HepG2 (cell line): Measurements from ENCODE around the gene NUB1. TPM values are rescaled to one million over a fixed set of nuclear protein-coding genes. Genes with fewer than 3 reads are reported as not detected.

ENCODE experiments used
- ATAC-seq: fragments of 200-7000 bp; cut with Tn5 transposase; 3 replicates; pipeline ENCODE4 v1.9.1; 2020; ENCODE audit warnings: mild to moderate bottlenecking, moderate library complexity
- BruUV-seq: library from RNA; stranded (reverse); fragments of 400-500 nt; replicated peaks from 2 replicates; lab custom pipeline; 2021; lab: Mats Ljungman, UMichigan
- CTCF ChIA-PET: fragments of 300-600 bp; formaldehyde crosslinking; extraction: SDS; loops from one replicate; lab custom pipeline; 2021; ENCODE audit warnings: low total read pairs, inconsistent platforms, low intra/inter-chr PET ratio; lab: Yijun Ruan, JAX
- POLR2A ChIA-PET: fragments of 350-600 bp; sonication (Branson Sonifier 250); formaldehyde crosslinking; loops from one replicate; lab custom pipeline; 2020; ENCODE audit warnings: antibody characterized with exemption, inconsistent platforms; lab: Yijun Ruan, JAX
- DNase-seq: peaks from one replicate; pipeline ENCODE4 v3.0.0-alpha.2; 2015; ENCODE audit warnings: low spot score
- FAIRE-seq: peaks from 3 replicates; lab custom pipeline; 2011; peaks lifted over from hg19 to GRCh38; lab: Jason Lieb, UNC
- H2AFZ ChIP-seq: one replicate; pipeline ENCODE4 v1.6.1; 2011; ENCODE audit warnings: low read length, inconsistent platforms
- H3K27ac ChIP-seq: fragments of 300-600 bp; 3 replicates; pipeline ENCODE4 v1.8.0; 2011; ENCODE audit warnings: mixed run types, mild to moderate bottlenecking, mixed read lengths, low read length, inconsistent platforms; ENCODE audit not compliant: insufficient read depth; ENCODE audit errors: extremely low read length
- H3K27me3 ChIP-seq, 2 experiments: fragments of 200-600 bp in 1 of 2; 2 replicates in 1 of 2; 3 replicates in 1 of 2; pipeline versions ENCODE4 v1.6.0 to v1.8.0; 2011; ENCODE audit warnings: low read length in 2 of 2, mild to moderate bottlenecking in 2 of 2, moderate library complexity in 2 of 2, inconsistent platforms in 1 of 2; ENCODE audit not compliant: insufficient read depth in 2 of 2, control insufficient read depth in 1 of 2
- H3K36me3 ChIP-seq, 2 experiments: fragments of 200-600 bp in 1 of 2; replicated peaks in 1 of 2; 2 replicates in 1 of 2; 3 replicates in 1 of 2; pipeline versions ENCODE4 v1.5.1 to v1.8.0; 2011; ENCODE audit warnings: low read length in 2 of 2, inconsistent platforms in 1 of 2; ENCODE audit not compliant: insufficient read depth in 2 of 2, control insufficient read depth in 1 of 2
- H3K4me1 ChIP-seq: 2 replicates; pipeline ENCODE4 v1.5.1; 2012; ENCODE audit warnings: low read length, inconsistent platforms; ENCODE audit not compliant: insufficient read depth
- H3K4me2 ChIP-seq: 2 replicates; pipeline ENCODE4 v1.6.0; 2011; ENCODE audit warnings: low read depth, low read length, inconsistent platforms
- H3K4me3 ChIP-seq, 3 experiments: fragments of 200-600 bp in 1 of 3; sonication (generic), shearing (Covaris generic) in 1 of 3; replicated peaks in 1 of 3; 2 replicates each; pipeline ENCODE4 v1.5.1; 2011 to 2016; ENCODE audit warnings: low read length in 3 of 3, inconsistent platforms in 2 of 3, low read depth in 2 of 3, mild to moderate bottlenecking in 2 of 3, control low read depth in 1 of 3, mixed read lengths in 1 of 3; ENCODE audit not compliant: insufficient read depth in 1 of 3
- H3K79me2 ChIP-seq: one replicate; pipeline ENCODE4 v1.6.1; 2011; ENCODE audit warnings: low read length, inconsistent platforms; ENCODE audit not compliant: insufficient read depth
- H3K9ac ChIP-seq: 2 replicates; pipeline ENCODE4 v1.6.0; 2011; ENCODE audit warnings: mild to moderate bottlenecking, low read depth, low read length, inconsistent platforms; ENCODE audit not compliant: insufficient read depth
- H3K9me3 ChIP-seq: 2 replicates; pipeline ENCODE4 v1.5.1; 2012; ENCODE audit warnings: mild to moderate bottlenecking, low read length
- H4K20me1 ChIP-seq: 2 replicates; pipeline ENCODE4 v1.6.0; 2011; ENCODE audit warnings: inconsistent platforms, mild to moderate bottlenecking, low read length, moderate library complexity; ENCODE audit not compliant: insufficient read depth
- HNRNPLL ChIP-seq: fragments of 200-400 bp; formaldehyde crosslinking; IDR thresholded peaks from 2 replicates; pipeline ENCODE4 v1.6.1; 2017; ENCODE audit warnings: mild to moderate bottlenecking, low read depth, low read length; ENCODE audit not compliant: poor library complexity, severe bottlenecking
- KLF13 ChIP-seq: sonication (generic); formaldehyde crosslinking; IDR thresholded peaks from 2 replicates; pipeline ENCODE4 v1.4.0; 2020; ENCODE audit warnings: mild to moderate bottlenecking, missing genetic modification reagents
- NFAT5 ChIP-seq: sonication (generic); formaldehyde crosslinking; IDR thresholded peaks from 2 replicates; pipeline ENCODE4 v1.4.0; 2020; ENCODE audit warnings: missing genetic modification reagents
- NFATC3 ChIP-seq: sonication (generic); formaldehyde crosslinking; IDR thresholded peaks from 2 replicates; pipeline ENCODE4 v1.5.1; 2020; ENCODE audit warnings: mild to moderate bottlenecking, missing genetic modification reagents
- NONO ChIP-seq, 2 experiments: fragments of 450-650 bp in 1 of 2; sonication (generic) in 1 of 2; formaldehyde crosslinking in 1 of 2; IDR thresholded peaks in 1 of 2; conservative IDR thresholded peaks in 1 of 2; 2 replicates each; pipeline versions ENCODE4 v1.6.1 to v1.8.0; 2017 to 2022; ENCODE audit warnings: mild to moderate bottlenecking in 1 of 2, missing genetic modification reagents in 1 of 2, moderate library complexity in 1 of 2
- RELA ChIP-seq: sonication (generic); formaldehyde crosslinking; IDR thresholded peaks from 2 replicates; pipeline ENCODE4 v1.4.0; 2020; ENCODE audit warnings: missing genetic modification reagents
- ZBTB10 ChIP-seq: sonication (generic); formaldehyde crosslinking; IDR thresholded peaks from 2 replicates; pipeline ENCODE4 v1.4.0; 2020; ENCODE audit warnings: missing genetic modification reagents, borderline replicate concordance
- ZNF253 ChIP-seq: sonication (generic); formaldehyde crosslinking; IDR thresholded peaks from 2 replicates; pipeline ENCODE4 v1.8.0; 2022; ENCODE audit warnings: mild to moderate bottlenecking, missing genetic modification reagents, borderline replicate concordance
- ZNF577 ChIP-seq: sonication (generic); formaldehyde crosslinking; IDR thresholded peaks from 2 replicates; pipeline ENCODE4 v1.4.0; 2020; ENCODE audit warnings: mild to moderate bottlenecking, low read depth, missing genetic modification reagents, borderline replicate concordance
- whole genome bisulfite sequencing: methylation state at CpG from one replicate; pipeline ENCODE4 v1.1.6; 2017; ENCODE audit warnings: low lambda C conversion rate; 5-methylcytosine and 5-hydroxymethylcytosine counted together
- in situ Hi-C: cut with HindIII; loops from 2 replicates; pipeline ENCODE4 v1.10.0; 2017; ENCODE audit warnings: low pct_unique_long_range_greater_than_20kb; ENCODE audit not compliant: extremely low pct_ligation_motif_present
- intact Hi-C: fragments of 100-400 bp; cut with micrococcal nuclease; formaldehyde crosslinking; loops from one replicate; pipeline ENCODE4 v1.10.0; 2022; ENCODE audit not compliant: unreplicated experiment
- polyA plus RNA-seq, 8 experiments: library from polyadenylated mRNA; depleted of rRNA in 3 of 8; stranded (reverse) in 7 of 8; unstranded in 1 of 8; fragments of >200 nt; fragmentation: Illumina TruSeq in 4 of 8; extraction: Trizol in 4 of 8; gene quantifications; 2 replicates each; pipeline versions ENCODE4 v1.2.1 to v1.2.3, GENCODE V29; 2011 to 2016; ENCODE audit warnings: low read depth in 4 of 8, missing spikeins in 1 of 8, mixed read lengths in 1 of 8; ENCODE audit not compliant: insufficient read depth in 1 of 8
- total RNA-seq, 5 experiments: library from RNA; depleted of rRNA; stranded (reverse); fragments of >200 nt; fragmentation: Illumina TruSeq; extraction: Trizol; gene quantifications; 2 replicates each; pipeline ENCODE4 v1.2.3, GENCODE V29; 2016; ENCODE audit warnings: low read depth in 1 of 5
- TF ChIP-seq, protein P1 (sequence below): sonication (generic); formaldehyde crosslinking; IDR thresholded peaks from 2 replicates; pipeline ENCODE4 v1.9.0; 2022; ENCODE audit warnings: low read depth, missing genetic modification reagents

NUB1 gene
- total and polyA plus RNA-seq, 2 of the 13 experiments (the other 11 are each of a cell fraction or from before 2014, with no cell fraction given): 27.1 to 37.0 TPM

DNA sequence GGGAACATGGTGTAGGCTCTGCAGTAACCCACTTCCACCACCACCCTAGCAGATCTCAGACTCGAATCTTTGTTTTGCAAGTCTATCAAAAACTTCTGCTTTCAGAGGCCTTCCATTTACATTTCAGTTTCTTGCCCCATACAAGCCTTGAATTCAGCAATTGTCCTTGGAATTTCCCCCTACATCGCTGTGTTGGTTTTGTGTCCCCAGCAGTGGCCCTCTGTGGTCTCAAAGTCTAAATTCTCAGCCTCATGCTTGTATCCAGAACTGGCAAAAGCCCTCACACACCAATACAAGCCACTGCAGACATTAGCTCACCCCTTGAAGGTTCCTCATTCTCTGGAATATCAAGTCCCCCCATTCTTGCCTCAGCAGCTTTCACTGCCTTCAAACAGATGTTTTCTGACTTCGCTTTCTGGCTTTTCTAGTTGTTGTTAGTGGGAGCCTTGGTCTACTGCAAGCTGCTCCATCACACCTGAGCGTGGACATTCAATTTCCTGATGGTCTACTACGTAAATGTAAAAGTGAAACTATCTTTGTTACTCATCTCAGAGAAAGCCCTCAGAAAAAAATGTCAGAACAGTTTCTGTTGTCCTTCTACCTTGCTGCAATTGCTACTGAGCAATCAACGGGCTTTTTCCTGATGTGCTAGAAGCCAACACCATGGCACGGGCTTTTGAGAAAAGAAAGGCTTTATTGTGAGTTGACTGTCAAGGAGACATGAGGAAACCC is 1.8 kb upstream of the NUB1 start (continued):
- TF ChIP-seq NFAT5 (CRISPR knock-in tag): no peak
- TF ChIP-seq NFATC3 (CRISPR knock-in tag): no peak

GRCh38 chr7:151340794-151341356 is 737 bp upstream of the NUB1 start:
- BruUV-seq: no TSS peak
- no peaks in the 10 kb centered on the region for H3K27me3 ChIP-seq
- CTCF ChIA-PET: interaction anchor here (1.5 kb wide), 1 partner anchor 26 kb away, joined by 5 read pairs; no protein-coding TSS in a partner anchor
- peaks cover 0 to 3% of the 10 kb centered on the region in 2 experiments; a peak in 1 of 5 replicates for H3K36me3 ChIP-seq
- no peak overlapping the region for H3K27ac ChIP-seq
- intact Hi-C loops: loop anchor here (1.0 kb wide), 1 partner anchor 9 kb away; no protein-coding TSS in a partner anchor
- H2AFZ ChIP-seq: no peak overlapping the region
- H3K79me2 ChIP-seq: peaks cover 13% of the 10 kb centered on the region
- peak; percentile 39 for ATAC-seq
- DNase-seq: no peak
- POLR2A ChIA-PET: interaction anchor here (0.8 to 3.0 kb wide), 6 partner anchors 9 to 313 kb away, joined by 3 to 11 read pairs (median 3); partner anchors contain the start of genes ABCB8, ABCF2 and CHPF2
- WGBS: 70% methylated on average over 12 of the region's 12 CpGs
- FAIRE-seq: no peak
- H4K20me1 ChIP-seq: 0 out of 2 replicates have a peak, but pooled peaks cover 3% of the 10 kb centered on the region
- no peaks in the 10 kb centered on the region for H3K9me3 ChIP-seq
- peak overlapping the region in 2 of 3 experiments; percentile 6 to 54; a peak in 3 of 6 replicates for H3K4me3 ChIP-seq
- H3K4me2 ChIP-seq: peak overlapping the region; percentile 80
- no peak overlapping the region for H3K9ac ChIP-seq
- in situ Hi-C loops: no loop called here
- peaks cover 45% of the 10 kb centered on the region for H3K4me1 ChIP-seq
- TF ChIP-seq ZNF577 (CRISPR knock-in tag) (no peak), HNRNPLL (no peak), KLF13 (no peak), RELA (no peak), ZBTB10 (CRISPR knock-in tag) (no peak), NONO (IDR thresholded peaks at IDR 0.05) (no peak), NONO (CRISPR knock-in tag; conservative IDR thresholded peaks at IDR 0.05) (no peak), ZNF253 (no peak)
- TF ChIP-seq, protein P1, sequence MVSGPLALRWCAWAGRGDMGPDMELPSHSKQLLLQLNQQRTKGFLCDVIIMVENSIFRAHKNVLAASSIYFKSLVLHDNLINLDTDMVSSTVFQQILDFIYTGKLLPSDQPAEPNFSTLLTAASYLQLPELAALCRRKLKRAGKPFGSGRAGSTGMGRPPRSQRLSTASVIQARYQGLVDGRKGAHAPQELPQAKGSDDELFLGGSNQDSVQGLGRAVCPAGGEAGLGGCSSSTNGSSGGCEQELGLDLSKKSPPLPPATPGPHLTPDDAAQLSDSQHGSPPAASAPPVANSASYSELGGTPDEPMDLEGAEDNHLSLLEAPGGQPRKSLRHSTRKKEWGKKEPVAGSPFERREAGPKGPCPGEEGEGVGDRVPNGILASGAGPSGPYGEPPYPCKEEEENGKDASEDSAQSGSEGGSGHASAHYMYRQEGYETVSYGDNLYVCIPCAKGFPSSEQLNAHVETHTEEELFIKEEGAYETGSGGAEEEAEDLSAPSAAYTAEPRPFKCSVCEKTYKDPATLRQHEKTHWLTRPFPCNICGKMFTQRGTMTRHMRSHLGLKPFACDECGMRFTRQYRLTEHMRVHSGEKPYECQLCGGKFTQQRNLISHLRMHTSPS (CRISPR knock-in tag): no peak
